Ishikawa (cell line): ENCODE measurements around the gene PTCD2.

ENCODE experiments used
- CEBPB ChIP-seq: IDR thresholded peaks from 2 replicates; pipeline ENCODE4 v1.6.1; 2012
- CREB1 ChIP-seq: IDR thresholded peaks from 2 replicates; pipeline ENCODE4 v1.6.1; 2012; ENCODE audit warnings: low read depth
- EGR1 ChIP-seq: IDR thresholded peaks from 2 replicates; pipeline ENCODE4 v1.6.1; 2012
- EP300 ChIP-seq: IDR thresholded peaks from 2 replicates; pipeline ENCODE4 v1.6.1; 2012; ENCODE audit warnings: borderline replicate concordance
- FOXM1 ChIP-seq: IDR thresholded peaks from 2 replicates; pipeline ENCODE4 v1.6.1; 2012; ENCODE audit warnings: low read depth, borderline replicate concordance
- MAX ChIP-seq: IDR thresholded peaks from 2 replicates; pipeline ENCODE4 v1.6.1; 2012
- NFIC ChIP-seq: IDR thresholded peaks from 2 replicates; pipeline ENCODE4 v1.6.1; 2012
- RAD21 ChIP-seq: IDR thresholded peaks from 2 replicates; pipeline ENCODE4 v1.6.1; 2012; ENCODE audit warnings: low read depth
- REST ChIP-seq: IDR thresholded peaks from 2 replicates; pipeline ENCODE4 v1.6.1; 2012; ENCODE audit warnings: low read depth, mild to moderate bottlenecking
- TAF1 ChIP-seq: IDR thresholded peaks from 2 replicates; pipeline ENCODE4 v1.6.1; 2012; ENCODE audit warnings: low read depth, mild to moderate bottlenecking
- TCF12 ChIP-seq: IDR thresholded peaks from 2 replicates; pipeline ENCODE4 v1.6.1; 2012; ENCODE audit warnings: low read depth
- TEAD4 ChIP-seq: IDR thresholded peaks from 2 replicates; pipeline ENCODE4 v1.6.1; 2012
- USF1 ChIP-seq: IDR thresholded peaks from 2 replicates; pipeline ENCODE4 v1.6.1; 2012
- YY1 ChIP-seq: IDR thresholded peaks from 2 replicates; pipeline ENCODE4 v1.6.1; 2012; ENCODE audit warnings: low read depth
- ZBTB7A ChIP-seq: IDR thresholded peaks from 2 replicates; pipeline ENCODE4 v1.6.1; 2012; ENCODE audit warnings: low read depth

Gene PTCD2

GRCh38 chr5:72383280-72383679 is 63.1 kb downstream of the PTCD2 start:
- TF ChIP-seq REST, result no peak
- TF ChIP-seq USF1, result peak; percentile 52
- TF ChIP-seq TEAD4, result peak; percentile 23; the same call in 1 of the 2 replicates
- peak; percentile 88 for TF ChIP-seq MAX

- no peak for TF ChIP-seq YY1
- no peak for TF ChIP-seq TEAD4
- TF ChIP-seq EGR1, result no peak
- TF ChIP-seq CEBPB, result no peak
- TF ChIP-seq CREB1, result no peak
- TF ChIP-seq USF1, result no peak
- TF ChIP-seq EP300, result no peak
- no peak for TF ChIP-seq REST
Observed at GRCh38 chr5:72383726-72384125, 63.6 kb downstream of the PTCD2 start.

GRCh38 chr5:72386639-72387038 is 66.5 kb downstream of the PTCD2 start:
- no peak for TF ChIP-seq TCF12
- no peak for TF ChIP-seq ZBTB7A
- no peak for TF ChIP-seq CEBPB

GRCh38 chr5:72387985-72388384 is 67.8 kb downstream of the PTCD2 start:
- peak; percentile 68 for TF ChIP-seq TEAD4
- TF ChIP-seq EGR1, result no peak
- TF ChIP-seq YY1, result no peak

GRCh38 chr5:72388646-72389045 is 68.5 kb downstream of the PTCD2 start:
- TF ChIP-seq TAF1 (no peak), NFIC (no peak), EGR1 (no peak), EP300 (no peak), YY1 (no peak), TEAD4 (no peak), CREB1 (no peak)

GRCh38 chr5:72390836-72391235 is 70.7 kb downstream of the PTCD2 start:
- TF ChIP-seq ZBTB7A, result no peak
- TF ChIP-seq EP300, result no peak

- no peak for TF ChIP-seq EP300
- no peak for TF ChIP-seq NFIC
- TF ChIP-seq MAX, result no peak
- TF ChIP-seq USF1, result no peak
- TF ChIP-seq ZBTB7A, result no peak
- TF ChIP-seq TCF12, result no peak
- TF ChIP-seq CREB1, result no peak
- no peak for TF ChIP-seq EGR1
- no peak for TF ChIP-seq TEAD4
Observed at GRCh38 chr5:72392326-72392733, 72.2 kb downstream of the PTCD2 start.

- no peak for TF ChIP-seq ZBTB7A
- no peak for TF ChIP-seq YY1
- no peak for TF ChIP-seq FOXM1
- TF ChIP-seq TAF1, result no peak
- TF ChIP-seq CREB1, result no peak
- TF ChIP-seq MAX, result no peak
- no peak for TF ChIP-seq CEBPB
- no peak for TF ChIP-seq RAD21
- TF ChIP-seq EGR1, result no peak
- TF ChIP-seq USF1, result no peak
- no peak for TF ChIP-seq NFIC
- no peak for TF ChIP-seq TEAD4
- no peak for TF ChIP-seq TCF12
- no peak for TF ChIP-seq REST
- TF ChIP-seq EP300, result no peak
Observed at GRCh38 chr5:72393052-72393451, 72.9 kb downstream of the PTCD2 start.
